HEK293T (cell line): ENCODE data around the gene PTPRG.

ENCODE experiments used
- ARNT ChIP-seq: fragments of 450-650 bp; IDR thresholded peaks from 2 replicates; pipeline ENCODE4 v1.6.1; 2017; ENCODE audit warnings: mild to moderate bottlenecking
- BHLHE40 ChIP-seq: fragments of 450-650 bp; IDR thresholded peaks from 2 replicates; pipeline ENCODE4 v1.6.1; 2016; ENCODE audit warnings: mild to moderate bottlenecking, moderate library complexity, borderline replicate concordance
- CTBP1 ChIP-seq: fragments of 450-650 bp; IDR thresholded peaks from 2 replicates; pipeline ENCODE4 v1.6.1; 2016; ENCODE audit warnings: borderline replicate concordance
- ELF4 ChIP-seq: fragments of 450-650 bp; IDR thresholded peaks from 2 replicates; pipeline ENCODE4 v1.6.1; 2017; ENCODE audit warnings: antibody characterized with exemption
- FOXA1 ChIP-seq: fragments of 450-650 bp; IDR thresholded peaks from 2 replicates; pipeline ENCODE4 v1.6.1; 2016; ENCODE audit warnings: mild to moderate bottlenecking
- FOXK2 ChIP-seq: fragments of 450-650 bp; IDR thresholded peaks from 2 replicates; pipeline ENCODE4 v1.6.1; 2016; ENCODE audit warnings: mild to moderate bottlenecking
- TARDBP ChIP-seq: fragments of 450-650 bp; IDR thresholded peaks from 2 replicates; pipeline ENCODE4 v1.6.1; 2016

DNA sequence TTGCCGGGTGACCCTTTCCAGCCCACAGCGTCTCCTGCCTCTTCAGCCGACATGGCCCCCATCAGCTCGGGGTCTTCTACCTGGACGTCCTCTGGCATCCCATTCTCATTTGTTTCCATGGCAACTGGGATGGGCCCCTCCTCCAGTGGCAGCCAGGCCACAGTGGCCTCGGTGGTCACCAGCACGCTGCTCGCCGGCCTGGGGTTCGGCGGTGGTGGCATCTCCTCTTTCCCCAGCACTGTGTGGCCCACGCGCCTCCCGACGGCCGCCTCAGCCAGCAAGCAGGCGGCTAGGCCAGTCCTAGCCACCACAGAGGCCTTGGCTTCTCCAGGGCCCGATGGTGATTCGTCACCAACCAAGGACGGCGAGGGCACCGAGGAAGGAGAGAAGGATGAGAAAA, 641.8 kb downstream of the PTPRG start:
- TF ChIP-seq CTBP1 (no peak), FOXK2 (no peak), TARDBP (no peak), BHLHE40 (no peak), FOXA1 (no peak), ELF4 (no peak), ARNT (no peak)
